ENCODE measurements around the gene NEUROD6.

The NEUROD6 gene

DNA sequence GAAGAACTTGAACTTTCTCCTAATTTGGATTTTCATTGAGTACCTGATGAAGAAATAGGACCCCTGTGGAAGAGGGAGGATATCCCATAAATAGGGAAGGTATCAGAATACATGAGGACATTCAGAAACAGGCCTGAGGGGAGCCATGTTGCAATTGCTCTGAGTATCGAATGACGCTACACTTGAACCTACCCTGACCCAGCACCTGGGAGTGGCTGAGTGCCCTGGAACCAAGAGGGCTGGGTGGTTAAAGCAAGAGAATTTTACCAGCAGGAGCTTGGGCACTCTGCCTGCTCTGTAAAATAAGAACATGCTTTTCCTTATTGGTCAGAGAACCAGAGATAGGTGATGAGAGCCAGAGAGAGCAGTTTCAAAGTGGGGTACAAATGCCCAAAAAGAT is 7.2 kb downstream of the NEUROD6 start:
- no peak for DNase-seq (ENCODE audit: low read depth)

- DNase-seq (ENCODE audit: low read depth), result no peak
Observed at GRCh38 chr7:31327071-31327470, 13.5 kb downstream of the NEUROD6 start.

GRCh38 chr7:31326416-31326815 is 14.1 kb downstream of the NEUROD6 start:
- no peak for DNase-seq (ENCODE audit: low read depth)

DNA sequence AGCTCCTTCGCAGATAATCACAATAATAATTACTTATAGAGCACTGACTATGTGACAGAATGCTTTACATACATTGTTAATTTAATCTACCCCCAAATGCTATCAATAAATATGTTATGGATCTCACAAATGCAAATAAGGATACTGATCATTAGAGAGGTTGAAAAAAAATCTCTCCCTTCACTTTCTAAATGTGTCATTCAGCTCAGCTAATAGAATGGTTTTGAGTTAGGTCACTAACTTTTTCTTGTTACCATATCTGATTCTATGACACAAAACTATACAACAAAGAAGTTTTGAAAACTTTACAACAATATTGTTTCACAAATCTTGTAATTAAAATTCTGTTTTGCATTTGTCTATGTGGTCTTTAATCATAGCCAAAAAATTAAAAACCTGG is 17.4 kb downstream of the NEUROD6 start:
- no peak for DNase-seq (ENCODE audit: low read depth)

GRCh38 chr7:31320675-31321074 is 19.9 kb downstream of the NEUROD6 start:
- DNase-seq (ENCODE audit: low read depth), result no peak

- no peak for DNase-seq (ENCODE audit: low read depth)
Observed at GRCh38 chr7:31318313-31318712, 22.2 kb downstream of the NEUROD6 start.

GRCh38 chr7:31316876-31317275 is 23.6 kb downstream of the NEUROD6 start:
- no peak for DNase-seq (ENCODE audit: low read depth)

DNA sequence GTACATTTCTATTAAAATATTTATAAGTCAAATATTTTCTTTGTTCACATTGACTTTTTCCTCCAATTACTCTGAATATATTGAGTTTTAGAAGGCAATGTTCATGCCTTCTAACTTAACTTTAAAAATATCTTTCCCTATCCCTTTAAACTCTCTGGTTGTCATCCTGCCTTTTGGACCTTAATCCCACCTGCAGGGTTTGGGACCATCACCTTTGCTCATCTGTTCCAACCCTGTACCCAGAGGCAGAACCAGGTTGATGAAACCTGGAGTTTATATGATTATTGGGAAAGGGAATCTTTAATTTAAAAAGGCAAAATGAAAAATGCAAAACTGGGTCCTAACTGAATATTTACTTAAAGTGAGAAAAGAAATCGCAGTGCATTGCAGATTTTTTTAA is 24.8 kb downstream of the NEUROD6 start:
- DNase-seq (ENCODE audit: low read depth), result no peak

- no peak for DNase-seq (ENCODE audit: low read depth)
Observed at GRCh38 chr7:31314781-31315180, 25.7 kb downstream of the NEUROD6 start.

DNA sequence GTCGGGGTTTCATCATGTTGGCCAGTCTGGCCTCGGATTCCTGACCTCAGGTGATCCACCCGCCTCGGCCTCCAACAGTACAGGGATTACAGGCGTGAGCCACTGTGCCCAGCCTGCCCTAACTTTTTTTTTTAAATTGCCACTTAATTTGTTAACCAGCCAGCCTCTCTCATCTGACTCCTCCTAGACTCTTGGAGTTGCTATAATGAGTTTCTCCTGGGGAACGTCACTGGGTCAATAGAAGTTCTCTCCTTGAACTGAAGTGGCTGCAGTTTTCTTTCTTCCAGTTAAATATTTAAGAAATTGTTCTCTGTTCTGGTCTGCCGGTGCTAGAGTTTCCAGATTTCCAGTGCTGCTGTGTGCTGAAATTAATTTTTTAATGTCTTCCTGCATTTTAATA is 27.6 kb downstream of the NEUROD6 start:
- DNase-seq (ENCODE audit: low read depth), result no peak

GRCh38 chr7:31311552-31311951 is 29.0 kb downstream of the NEUROD6 start:
- DNase-seq (ENCODE audit: low read depth), result no peak

GRCh38 chr7:31310321-31310935 is 30.1 kb downstream of the NEUROD6 start:
- DNase-seq (ENCODE audit: low read depth), result no peak

- DNase-seq (ENCODE audit: low read depth), result no peak
Observed at GRCh38 chr7:31309407-31309806, 31.1 kb downstream of the NEUROD6 start.

DNA sequence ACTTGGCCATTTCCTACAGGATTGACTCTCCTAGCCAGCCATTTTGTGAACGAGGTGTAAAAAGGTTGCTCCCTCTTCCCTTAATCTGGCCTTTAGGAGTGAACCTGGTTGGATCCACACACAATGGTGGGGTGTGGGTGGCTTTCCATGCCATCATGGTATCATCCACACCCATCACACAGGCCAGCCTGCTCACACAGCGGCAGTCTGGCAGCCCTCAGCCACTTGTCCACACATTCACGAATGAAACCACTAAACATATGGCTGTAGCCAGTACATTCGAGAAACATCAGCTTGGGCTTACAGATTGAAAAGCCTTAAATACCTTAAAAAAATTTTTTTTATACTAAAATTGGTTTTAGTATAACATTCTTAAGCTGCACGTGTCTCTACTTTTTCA is 31.9 kb downstream of the NEUROD6 start:
- no peak for DNase-seq (ENCODE audit: low read depth)

DNA sequence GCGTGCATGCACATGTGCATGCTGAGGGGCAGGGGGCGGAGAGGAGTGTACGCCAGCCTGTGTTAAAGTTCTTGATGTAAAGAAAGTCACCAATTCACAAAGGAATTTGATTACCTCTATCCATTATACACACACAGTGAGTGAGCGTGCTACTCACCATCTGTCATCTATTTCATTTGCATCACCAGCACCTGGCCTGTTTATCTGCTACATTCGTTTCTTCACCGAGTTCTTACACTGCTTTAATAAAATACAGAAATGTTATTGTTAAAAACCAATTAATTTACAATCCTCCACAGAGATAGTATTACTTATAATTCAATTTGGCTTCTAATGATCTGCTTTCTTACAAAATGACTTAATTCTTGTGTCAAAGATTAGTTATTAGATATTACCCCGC is 32.6 kb downstream of the NEUROD6 start:
- DNase-seq (ENCODE audit: low read depth), result no peak

GRCh38 chr7:31305260-31305659 is 35.3 kb downstream of the NEUROD6 start:
- DNase-seq (ENCODE audit: low read depth), result no peak

DNA sequence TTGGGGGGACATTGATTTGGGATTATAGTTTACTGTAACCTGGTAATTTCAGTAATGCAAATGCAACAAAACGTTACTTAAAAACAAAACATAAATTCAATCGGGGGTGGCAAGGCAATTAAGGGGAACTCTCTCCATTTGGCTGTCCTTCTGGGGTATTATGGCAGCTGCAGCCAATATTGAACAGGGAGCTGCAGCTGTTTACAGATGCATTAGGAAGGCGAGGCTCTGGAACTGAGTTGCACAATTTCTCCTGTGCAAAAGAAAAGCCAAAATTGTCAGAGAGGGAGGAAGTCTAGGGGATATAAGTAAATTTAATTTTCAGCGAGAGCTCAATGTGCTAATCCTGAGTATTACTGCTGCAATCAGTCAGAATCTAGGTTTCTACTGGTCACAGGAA is 36.1 kb downstream of the NEUROD6 start:
- DNase-seq (ENCODE audit: low read depth), result no peak

GRCh38 chr7:31302356-31302755 is 38.2 kb downstream of the NEUROD6 start:
- no peak for DNase-seq (ENCODE audit: low read depth)

DNA sequence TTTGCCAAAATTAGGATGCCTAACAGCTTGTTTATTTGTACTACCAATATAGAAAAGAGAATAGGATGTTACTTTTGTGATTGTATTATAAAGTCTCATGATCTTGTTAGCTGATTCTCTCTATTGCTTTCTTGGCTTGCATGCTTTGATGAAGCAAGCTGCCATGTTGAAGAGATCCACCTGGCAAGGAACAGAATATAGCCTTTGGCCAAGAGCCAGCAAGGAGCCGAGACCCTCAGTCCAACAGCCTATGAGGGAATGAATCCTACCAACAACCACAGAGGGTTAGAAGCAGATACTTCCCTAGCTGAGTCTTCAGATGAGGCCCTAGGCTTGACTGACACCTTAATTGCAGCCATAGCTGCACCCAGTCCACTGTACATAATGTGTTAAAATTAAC is 41.2 kb downstream of the NEUROD6 start:
- DNase-seq (ENCODE audit: low read depth), result no peak

DNA sequence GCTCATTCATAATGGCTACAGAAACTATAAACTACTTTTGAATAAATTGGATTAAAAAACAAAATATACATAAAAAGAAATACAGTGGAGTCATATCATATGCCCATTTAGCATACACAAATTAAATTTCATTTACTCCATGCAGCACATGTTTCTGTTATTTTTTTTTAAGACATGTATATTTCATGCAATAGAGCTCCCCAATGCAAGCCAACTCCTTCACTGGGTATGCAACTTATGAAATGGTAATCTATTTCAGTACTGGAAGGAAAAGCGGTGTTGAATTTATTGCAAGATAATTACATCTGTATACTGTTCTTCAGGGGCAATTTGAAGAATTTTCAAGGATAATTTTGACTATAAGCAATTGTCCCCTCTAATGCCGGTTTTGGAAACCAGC is 49.9 kb downstream of the NEUROD6 start:
- no peak for DNase-seq (ENCODE audit: low read depth)

Data from T-helper 22 cell (primary cell).